B cell (primary cell): ENCODE results near the gene NRG2.

Experiments
- EZH2 ChIP-seq: IDR thresholded peaks from 2 replicates; pipeline ENCODE4 v1.6.1; 2012; ENCODE audit warnings: borderline replicate concordance, low read depth, mild to moderate bottlenecking, moderate library complexity, low read length; ENCODE audit not compliant: insufficient read depth, poor library complexity, severe bottlenecking
- TF ChIP-seq, protein P1 (sequence below): fragments of 200-600 bp; IDR thresholded peaks from one replicate; pipeline ENCODE4 v1.8.0; 2022; ENCODE audit warnings: antibody characterized with exemption, mild to moderate bottlenecking

DNA sequence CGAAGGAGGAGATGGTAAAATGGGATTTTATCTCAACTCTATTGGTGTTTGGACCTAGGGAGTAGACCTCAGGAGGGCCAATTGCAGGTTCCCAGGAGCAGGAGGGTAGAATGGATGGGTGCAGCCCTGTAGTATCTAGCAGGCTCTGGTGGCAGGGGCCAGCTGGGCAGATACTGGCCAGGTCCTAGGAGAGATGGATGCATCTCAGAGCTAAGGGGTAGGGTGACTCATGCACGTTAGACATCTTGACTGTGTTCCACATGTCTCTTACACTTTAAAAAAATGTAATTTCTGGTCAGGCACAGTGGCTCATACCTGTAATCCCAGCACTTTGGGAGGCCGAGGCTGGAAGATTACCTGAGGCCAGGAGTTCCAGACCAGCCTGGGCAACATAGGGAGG, 225.1 kb downstream of the NRG2 start:
- TF ChIP-seq, protein P1, sequence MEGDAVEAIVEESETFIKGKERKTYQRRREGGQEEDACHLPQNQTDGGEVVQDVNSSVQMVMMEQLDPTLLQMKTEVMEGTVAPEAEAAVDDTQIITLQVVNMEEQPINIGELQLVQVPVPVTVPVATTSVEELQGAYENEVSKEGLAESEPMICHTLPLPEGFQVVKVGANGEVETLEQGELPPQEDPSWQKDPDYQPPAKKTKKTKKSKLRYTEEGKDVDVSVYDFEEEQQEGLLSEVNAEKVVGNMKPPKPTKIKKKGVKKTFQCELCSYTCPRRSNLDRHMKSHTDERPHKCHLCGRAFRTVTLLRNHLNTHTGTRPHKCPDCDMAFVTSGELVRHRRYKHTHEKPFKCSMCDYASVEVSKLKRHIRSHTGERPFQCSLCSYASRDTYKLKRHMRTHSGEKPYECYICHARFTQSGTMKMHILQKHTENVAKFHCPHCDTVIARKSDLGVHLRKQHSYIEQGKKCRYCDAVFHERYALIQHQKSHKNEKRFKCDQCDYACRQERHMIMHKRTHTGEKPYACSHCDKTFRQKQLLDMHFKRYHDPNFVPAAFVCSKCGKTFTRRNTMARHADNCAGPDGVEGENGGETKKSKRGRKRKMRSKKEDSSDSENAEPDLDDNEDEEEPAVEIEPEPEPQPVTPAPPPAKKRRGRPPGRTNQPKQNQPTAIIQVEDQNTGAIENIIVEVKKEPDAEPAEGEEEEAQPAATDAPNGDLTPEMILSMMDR, result no peak
- TF ChIP-seq EZH2, result no peak
